Osteocyte (in vitro differentiated cells): Measurements from ENCODE around the gene KREMEN2. TPM values are rescaled to one million over a fixed set of nuclear protein-coding genes. Genes with fewer than 3 reads are reported as not detected.
"Not testable (repeated sequence)": the region's sequence is repeated elsewhere in the genome, so short reads cannot be mapped to it uniquely, and the experiment has no call there.

Experiments used
- DNase-seq: peaks from one replicate; pipeline ENCODE4 v3.0.0; 2021; ENCODE audit warnings: mixed read lengths; ENCODE audit not compliant: unreplicated experiment; ENCODE audit errors: extremely low spot score
- H3K27ac Mint-ChIP-seq: one replicate; pipeline ENCODE4 v1.8.0; 2021; ENCODE audit warnings: mild to moderate bottlenecking, mixed read lengths; ENCODE audit not compliant: unreplicated experiment
- H3K27me3 Mint-ChIP-seq: one replicate; pipeline ENCODE4 v1.8.0; 2021; ENCODE audit warnings: mixed read lengths; ENCODE audit not compliant: unreplicated experiment
- H3K36me3 Mint-ChIP-seq: one replicate; pipeline ENCODE4 v1.8.0; 2021; ENCODE audit warnings: mixed read lengths; ENCODE audit not compliant: unreplicated experiment
- H3K4me1 Mint-ChIP-seq: one replicate; pipeline ENCODE4 v1.8.0; 2021; ENCODE audit warnings: mixed read lengths; ENCODE audit not compliant: unreplicated experiment
- H3K4me3 Mint-ChIP-seq: one replicate; pipeline ENCODE4 v1.8.0; 2021; ENCODE audit warnings: mild to moderate bottlenecking, moderate library complexity, mixed read lengths; ENCODE audit not compliant: unreplicated experiment
- H3K9me3 Mint-ChIP-seq: one replicate; pipeline ENCODE4 v1.8.0; 2021; ENCODE audit warnings: mixed read lengths; ENCODE audit not compliant: unreplicated experiment
- CTCF ChIP-seq: fragments of 200-600 bp; sonication (generic); IDR thresholded peaks from 2 replicates; pipeline ENCODE4 v1.5.0; 2021; ENCODE audit warnings: antibody characterized with exemption, mild to moderate bottlenecking, moderate library complexity
- total RNA-seq: library from RNA; stranded (reverse); gene quantifications from 2 replicates; pipeline ENCODE4 v1.2.1, GENCODE V29; 2021

KREMEN2 gene
- total RNA-seq, 1 donor from 2014 or later: not detected

- no peak for TF ChIP-seq CTCF
- Mint-ChIP-seq H3K27me3 (no peaks in the 10 kb centered on the region), H3K4me1 (no peaks in the 10 kb centered on the region), H3K27ac (no peak overlapping the region), H3K36me3 (peaks cover 42% of the 10 kb centered on the region), H3K9me3 (no peaks in the 10 kb centered on the region), H3K4me3 (no peak overlapping the region)
- DNase-seq: no peak
These were observed 24.1 kb upstream of the KREMEN2 start for GRCh38 chr16:2939968-2940367.

GRCh38 chr16:2942045-2942444 lies 22.0 kb upstream of the KREMEN2 start:
- H3K27ac Mint-ChIP-seq: no peak overlapping the region
- no peaks in the 10 kb centered on the region for H3K9me3 Mint-ChIP-seq
- H3K4me1 Mint-ChIP-seq: no peaks in the 10 kb centered on the region
- H3K36me3 Mint-ChIP-seq: peaks cover 43% of the 10 kb centered on the region
- no peak for DNase-seq
- H3K4me3 Mint-ChIP-seq: no peak overlapping the region
- no peaks in the 10 kb centered on the region for H3K27me3 Mint-ChIP-seq
- TF ChIP-seq CTCF: no peak

- not testable (repeated sequence) for H3K27ac Mint-ChIP-seq, H3K27me3 Mint-ChIP-seq, DNase-seq, H3K4me1 Mint-ChIP-seq, H3K9me3 Mint-ChIP-seq, H3K4me3 Mint-ChIP-seq
- H3K36me3 Mint-ChIP-seq: peaks cover 43% of the 10 kb centered on the region
These were observed 20.4 kb upstream of the KREMEN2 start for GRCh38 chr16:2943716-2944115.

- H3K9me3 Mint-ChIP-seq: no peaks in the 10 kb centered on the region
- H3K36me3 Mint-ChIP-seq: peaks cover 33% of the 10 kb centered on the region
- H3K27me3 Mint-ChIP-seq: no peaks in the 10 kb centered on the region
- H3K4me3 Mint-ChIP-seq: no peak overlapping the region
- H3K27ac Mint-ChIP-seq: no peak overlapping the region
- DNase-seq: no peak
- TF ChIP-seq CTCF: no peak
- H3K4me1 Mint-ChIP-seq: no peaks in the 10 kb centered on the region
These were observed 17.4 kb upstream of the KREMEN2 start for GRCh38 chr16:2946649-2947048.

DNA sequence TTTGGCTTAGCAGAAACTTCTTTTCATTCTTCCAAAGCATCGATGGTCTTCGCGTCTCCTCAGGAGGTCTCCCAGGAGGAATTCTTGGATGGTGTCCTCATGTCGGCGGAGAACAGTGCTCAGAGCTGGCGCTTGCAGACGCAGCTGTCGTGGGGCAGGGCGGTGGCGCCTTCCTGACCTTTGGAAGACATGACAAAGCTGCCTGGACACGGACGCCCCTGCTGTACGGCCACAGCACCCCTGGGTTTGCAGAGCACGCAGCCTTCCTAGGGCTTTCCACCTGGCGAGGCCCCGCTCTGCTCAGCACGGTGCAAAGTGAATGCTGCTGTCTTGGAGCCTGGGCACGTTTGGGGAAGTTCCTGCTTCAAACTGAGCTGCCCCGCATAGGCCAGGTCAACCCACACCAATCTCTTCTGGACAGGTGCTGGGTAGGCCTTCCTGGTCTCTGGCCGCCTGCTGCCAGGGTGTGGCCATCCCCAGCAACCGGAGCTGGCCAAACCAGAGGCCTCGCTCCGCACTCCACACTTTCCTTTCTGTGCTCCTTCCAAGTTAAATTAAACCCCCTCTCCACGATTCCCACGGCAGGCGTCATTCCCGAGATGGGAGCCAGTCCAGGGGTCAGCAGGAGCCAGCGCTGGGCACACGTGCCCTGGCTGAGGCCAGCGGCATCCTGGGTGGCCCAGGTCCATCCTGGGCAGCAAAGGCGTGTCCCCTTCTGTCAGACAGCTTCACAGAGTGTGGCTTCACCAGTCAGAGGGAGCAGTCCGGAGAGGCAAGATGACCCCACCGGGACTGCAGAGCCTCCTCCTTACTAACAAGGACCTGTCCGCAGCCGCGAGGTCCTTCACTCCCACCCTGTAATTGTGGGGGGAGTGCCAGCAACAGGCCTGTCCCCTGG lies 15.0 kb upstream of the KREMEN2 start:
- no peak for DNase-seq
- Mint-ChIP-seq H3K27ac (no peak overlapping the region), H3K36me3 (peaks cover 17% of the 10 kb centered on the region), H3K4me3 (no peak overlapping the region), H3K4me1 (no peaks in the 10 kb centered on the region), H3K9me3 (no peaks in the 10 kb centered on the region), H3K27me3 (no peaks in the 10 kb centered on the region)
- no peak for TF ChIP-seq CTCF
